Neural cell (in vitro differentiated cells): ENCODE measurements around the gene DKK2. TPM values are rescaled to one million over a fixed set of nuclear protein-coding genes. Genes with fewer than 3 reads are reported as not detected.

Experiments
- H2AFZ ChIP-seq: fragments of 200-600, 300-800 bp; sonication (generic), shearing (Covaris generic); 2 replicates; pipeline ENCODE4 v1.6.0; 2014; ENCODE audit warnings: low read depth, mild to moderate bottlenecking, antibody characterized with exemption, low read length, moderate library complexity
- H3F3A ChIP-seq: fragments of 200-600 bp; shearing (Covaris generic); 2 replicates; pipeline ENCODE4 v1.6.1; 2016; ENCODE audit warnings: mild to moderate bottlenecking, moderate library complexity, mixed read lengths, antibody characterized with exemption, low read length; ENCODE audit not compliant: insufficient read depth, poor library complexity, severe bottlenecking
- H3K27ac ChIP-seq: fragments of 200-600, 300-800 bp; sonication (generic), shearing (Covaris generic); 2 replicates; pipeline ENCODE4 v1.5.1; 2014; ENCODE audit warnings: mild to moderate bottlenecking, low read length, moderate library complexity
- H3K27me3 ChIP-seq: fragments of 300-800, 200-600 bp; sonication (generic), shearing (Covaris generic); 2 replicates; pipeline ENCODE4 v1.6.0; 2014; ENCODE audit warnings: mild to moderate bottlenecking, low read depth, low read length, moderate library complexity; ENCODE audit not compliant: insufficient read depth
- H3K36me3 ChIP-seq: fragments of 300-800, 200-600 bp; sonication (generic), shearing (Covaris generic); 2 replicates; pipeline ENCODE4 v1.5.1; 2014; ENCODE audit warnings: mild to moderate bottlenecking, antibody characterized with exemption, low read length, moderate library complexity; ENCODE audit not compliant: insufficient read depth
- H3K4me2 ChIP-seq: fragments of 300-800, 200-600 bp; sonication (generic), shearing (Covaris generic); 2 replicates; pipeline ENCODE4 v1.6.0; 2014; ENCODE audit warnings: mild to moderate bottlenecking, low read length
- H3K4me3 ChIP-seq: fragments of 300-800, 200-600 bp; sonication (generic), shearing (Covaris generic); 2 replicates; pipeline ENCODE4 v1.5.1; 2014; ENCODE audit warnings: mild to moderate bottlenecking, low read length, moderate library complexity
- H3K79me2 ChIP-seq: fragments of 200-600 bp; shearing (Covaris generic); replicated peaks from 2 replicates; pipeline ENCODE4 v1.6.0; 2014; ENCODE audit warnings: mild to moderate bottlenecking, low read length, moderate library complexity; ENCODE audit not compliant: insufficient read depth
- H3K9ac ChIP-seq: fragments of 300-800, 200-600 bp; sonication (generic), shearing (Covaris generic); 2 replicates; pipeline ENCODE4 v1.6.1; 2016; ENCODE audit warnings: mild to moderate bottlenecking, low read length, mixed read lengths
- H3K9me2 ChIP-seq: fragments of 200-600 bp; shearing (Covaris generic); 2 replicates; pipeline ENCODE4 v1.6.1; 2016; ENCODE audit warnings: mild to moderate bottlenecking, low read length, mixed read lengths; ENCODE audit not compliant: insufficient read depth
- H3K9me3 ChIP-seq: fragments of 200-600, 300-800 bp; sonication (generic), shearing (Covaris generic); 2 replicates; pipeline ENCODE4 v1.6.1; 2016; ENCODE audit warnings: mild to moderate bottlenecking, mixed run types, low read length, moderate library complexity, mixed read lengths
- H4K20me1 ChIP-seq: fragments of 200-600 bp; shearing (Covaris generic); 2 replicates; pipeline ENCODE4 v1.6.1; 2016; ENCODE audit warnings: mild to moderate bottlenecking, mixed run types; ENCODE audit not compliant: insufficient read depth
- EP300 ChIP-seq: fragments of 450-650 bp; conservative IDR thresholded peaks from 2 replicates; pipeline ENCODE4 v1.6.1; 2014; ENCODE audit warnings: antibody characterized with exemption, mild to moderate bottlenecking, moderate library complexity; ENCODE audit not compliant: poor library complexity, severe bottlenecking
- EZH2 ChIP-seq: fragments of 200-600, 300-800 bp; shearing (Covaris generic), sonication (generic); IDR thresholded peaks from 2 replicates; pipeline ENCODE4 v1.6.1; 2014; ENCODE audit warnings: antibody characterized with exemption, low read length, borderline replicate concordance, mild to moderate bottlenecking; ENCODE audit not compliant: insufficient read depth, poor library complexity, severe bottlenecking
- MXI1 ChIP-seq: fragments of 450-650 bp; conservative IDR thresholded peaks from 2 replicates; pipeline ENCODE4 v1.6.1; 2014; ENCODE audit warnings: antibody characterized with exemption, mild to moderate bottlenecking; ENCODE audit not compliant: poor library complexity, severe bottlenecking
- POLR2AphosphoS5 ChIP-seq: IDR thresholded peaks from 2 replicates; pipeline ENCODE4 v1.6.1; 2012
- RAD21 ChIP-seq: fragments of 450-650 bp; conservative IDR thresholded peaks from 2 replicates; pipeline ENCODE4 v1.6.1; 2014; ENCODE audit warnings: antibody characterized with exemption, mild to moderate bottlenecking, moderate library complexity
- REST ChIP-seq: IDR thresholded peaks from 2 replicates; pipeline ENCODE4 v1.6.1; 2012; ENCODE audit warnings: borderline replicate concordance
- SMC3 ChIP-seq: fragments of 450-650 bp; conservative IDR thresholded peaks from 2 replicates; pipeline ENCODE4 v1.6.1; 2014; ENCODE audit warnings: antibody characterized with exemption, mild to moderate bottlenecking, moderate library complexity; ENCODE audit not compliant: poor library complexity
- TAF1 ChIP-seq: IDR thresholded peaks from 2 replicates; pipeline ENCODE4 v1.6.1; 2012; ENCODE audit warnings: low read depth
- polyA plus RNA-seq: library from polyadenylated mRNA; depleted of rRNA; stranded (reverse); fragments of >200 nt; gene quantifications from 2 replicates; pipeline ENCODE4 v1.2.3, GENCODE V29; 2014
- TF ChIP-seq, protein P1 (sequence below): fragments of 450-650 bp; IDR thresholded peaks from 2 replicates; pipeline ENCODE4 v1.5.1; 2014; ENCODE audit warnings: antibody characterized with exemption, mild to moderate bottlenecking, moderate library complexity; ENCODE audit not compliant: poor library complexity, severe bottlenecking

Gene DKK2
- polyA plus RNA-seq, 1 donor from 2014 or later = 0.33 TPM

- no peaks in the 10 kb centered on the region for H3K79me2 ChIP-seq
Measured at GRCh38 chr4:107036584-107037198, 578 bp upstream of the DKK2 start.

GRCh38 chr4:107034996-107035818 is 906 bp downstream of the DKK2 start:
- H3K79me2 ChIP-seq = no peaks in the 10 kb centered on the region
- H3F3A ChIP-seq = no peaks in the 10 kb centered on the region
- H3K9me3 ChIP-seq = no peaks in the 10 kb centered on the region
- H3K9ac ChIP-seq = peak overlapping the region; percentile 9
- peak overlapping the region; percentile 69 for H3K4me3 ChIP-seq
- no peaks in the 10 kb centered on the region for H4K20me1 ChIP-seq
- peaks cover 58% of the 10 kb centered on the region for H3K27me3 ChIP-seq
- H2AFZ ChIP-seq = no peak overlapping the region
- no peaks in the 10 kb centered on the region for H3K36me3 ChIP-seq
- no peaks in the 10 kb centered on the region for H3K9me2 ChIP-seq
- H3K4me2 ChIP-seq = peak overlapping the region; percentile 96
- no peak overlapping the region for H3K27ac ChIP-seq
- TF ChIP-seq RAD21 (no peak), REST (no peak), POLR2AphosphoS5 (no peak), TAF1 (no peak), MXI1 (no peak), EP300 (no peak), EZH2 (no peak), SMC3 (no peak)

More at GRCh38 chr4:107036584-107037198, 578 bp upstream of the DKK2 start:
- peak overlapping the region; percentile 69 for H3K4me3 ChIP-seq
- no peaks in the 10 kb centered on the region for H3K36me3 ChIP-seq
- peak overlapping the region; percentile 23 for H2AFZ ChIP-seq
- no peaks in the 10 kb centered on the region for H3K9me2 ChIP-seq
- no peak overlapping the region for H3K27ac ChIP-seq
- peak overlapping the region; percentile 96 for H3K4me2 ChIP-seq
- H3F3A ChIP-seq = no peaks in the 10 kb centered on the region
- H4K20me1 ChIP-seq = no peaks in the 10 kb centered on the region
- H3K9me3 ChIP-seq = no peaks in the 10 kb centered on the region
- TF ChIP-seq POLR2AphosphoS5 (no peak), REST (no peak), EZH2 (no peak), MXI1 (no peak), SMC3 (no peak), EP300 (no peak), RAD21 (no peak), TAF1 (no peak)
- TF ChIP-seq, protein P1, sequence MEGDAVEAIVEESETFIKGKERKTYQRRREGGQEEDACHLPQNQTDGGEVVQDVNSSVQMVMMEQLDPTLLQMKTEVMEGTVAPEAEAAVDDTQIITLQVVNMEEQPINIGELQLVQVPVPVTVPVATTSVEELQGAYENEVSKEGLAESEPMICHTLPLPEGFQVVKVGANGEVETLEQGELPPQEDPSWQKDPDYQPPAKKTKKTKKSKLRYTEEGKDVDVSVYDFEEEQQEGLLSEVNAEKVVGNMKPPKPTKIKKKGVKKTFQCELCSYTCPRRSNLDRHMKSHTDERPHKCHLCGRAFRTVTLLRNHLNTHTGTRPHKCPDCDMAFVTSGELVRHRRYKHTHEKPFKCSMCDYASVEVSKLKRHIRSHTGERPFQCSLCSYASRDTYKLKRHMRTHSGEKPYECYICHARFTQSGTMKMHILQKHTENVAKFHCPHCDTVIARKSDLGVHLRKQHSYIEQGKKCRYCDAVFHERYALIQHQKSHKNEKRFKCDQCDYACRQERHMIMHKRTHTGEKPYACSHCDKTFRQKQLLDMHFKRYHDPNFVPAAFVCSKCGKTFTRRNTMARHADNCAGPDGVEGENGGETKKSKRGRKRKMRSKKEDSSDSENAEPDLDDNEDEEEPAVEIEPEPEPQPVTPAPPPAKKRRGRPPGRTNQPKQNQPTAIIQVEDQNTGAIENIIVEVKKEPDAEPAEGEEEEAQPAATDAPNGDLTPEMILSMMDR = no peak
- H3K9ac ChIP-seq = peak overlapping the region; percentile 19
- peaks cover 58% of the 10 kb centered on the region for H3K27me3 ChIP-seq
